HEK293T (cell line): ENCODE measurements around the gene DCUN1D3.
"Not testable (repeated sequence)": the region's sequence is repeated elsewhere in the genome, so short reads cannot be mapped to it uniquely, and the experiment has no call there.

Source experiments
- CTCF ChIA-PET: fragments of 350-600 bp; formaldehyde crosslinking; extraction: SDS; loops from one replicate; lab custom pipeline; 2021; ENCODE audit warnings: antibody characterized with exemption, inconsistent platforms; lab: Yijun Ruan, JAX
- POLR2A ChIA-PET: fragments of 350-600 bp; formaldehyde crosslinking; extraction: SDS; loops from one replicate; lab custom pipeline; 2020; ENCODE audit warnings: antibody characterized with exemption, inconsistent platforms; lab: Yijun Ruan, JAX
- DNase-seq: peaks from one replicate; pipeline ENCODE4 v3.0.0; 2012; ENCODE audit warnings: mixed read lengths; ENCODE audit errors: extremely low spot score
- ARNT ChIP-seq: fragments of 450-650 bp; IDR thresholded peaks from 2 replicates; pipeline ENCODE4 v1.6.1; 2017; ENCODE audit warnings: mild to moderate bottlenecking
- BHLHE40 ChIP-seq: fragments of 450-650 bp; IDR thresholded peaks from 2 replicates; pipeline ENCODE4 v1.6.1; 2016; ENCODE audit warnings: mild to moderate bottlenecking, moderate library complexity, borderline replicate concordance
- CTBP1 ChIP-seq: fragments of 450-650 bp; IDR thresholded peaks from 2 replicates; pipeline ENCODE4 v1.6.1; 2016; ENCODE audit warnings: borderline replicate concordance
- ELF4 ChIP-seq: fragments of 450-650 bp; IDR thresholded peaks from 2 replicates; pipeline ENCODE4 v1.6.1; 2017; ENCODE audit warnings: antibody characterized with exemption
- FOXA1 ChIP-seq: fragments of 450-650 bp; IDR thresholded peaks from 2 replicates; pipeline ENCODE4 v1.6.1; 2016; ENCODE audit warnings: mild to moderate bottlenecking
- FOXK2 ChIP-seq: fragments of 450-650 bp; IDR thresholded peaks from 2 replicates; pipeline ENCODE4 v1.6.1; 2016; ENCODE audit warnings: mild to moderate bottlenecking
- FOXM1 ChIP-seq: fragments of 450-650 bp; IDR thresholded peaks from 2 replicates; pipeline ENCODE4 v1.6.1; 2017; ENCODE audit warnings: mild to moderate bottlenecking, borderline replicate concordance
- HDGF ChIP-seq: fragments of 450-650 bp; IDR thresholded peaks from 2 replicates; pipeline ENCODE4 v1.6.1; 2017; ENCODE audit warnings: antibody characterized with exemption, borderline replicate concordance
- L3MBTL2 ChIP-seq: fragments of 450-650 bp; conservative IDR thresholded peaks from 2 replicates; pipeline ENCODE4 v1.6.1; 2016; ENCODE audit warnings: mild to moderate bottlenecking
- LEF1 ChIP-seq: fragments of 450-650 bp; IDR thresholded peaks from 2 replicates; pipeline ENCODE4 v1.6.1; 2017; ENCODE audit warnings: mild to moderate bottlenecking, borderline replicate concordance
- NFRKB ChIP-seq: fragments of 450-650 bp; IDR thresholded peaks from 2 replicates; pipeline ENCODE4 v1.6.1; 2016; ENCODE audit warnings: mild to moderate bottlenecking, moderate library complexity
- SP1 ChIP-seq: fragments of 450-650 bp; IDR thresholded peaks from 2 replicates; pipeline ENCODE4 v1.6.1; 2017
- SUZ12 ChIP-seq: fragments of 450-650 bp; IDR thresholded peaks from 2 replicates; pipeline ENCODE4 v1.6.1; 2016; ENCODE audit warnings: mild to moderate bottlenecking
- TARDBP ChIP-seq: fragments of 450-650 bp; IDR thresholded peaks from 2 replicates; pipeline ENCODE4 v1.6.1; 2016
- ZNF384 ChIP-seq: fragments of 450-650 bp; IDR thresholded peaks from 2 replicates; pipeline ENCODE4 v1.6.1; 2016
- TF ChIP-seq, protein P1 (sequence below): fragments of 450-650 bp; IDR thresholded peaks from 2 replicates; pipeline ENCODE4 v1.6.1; 2016

DCUN1D3 gene

GRCh38 chr16:20933589-20933988 is 33.4 kb upstream of the DCUN1D3 start:
- CTCF ChIA-PET = interaction anchor here (0.6 kb wide), 1 partner anchor 166 kb away, joined by 4 read pairs; no protein-coding TSS in a partner anchor
- no peak for TF ChIP-seq L3MBTL2
- DNase-seq = no peak
- POLR2A ChIA-PET = no interaction called here

- no peak for TF ChIP-seq ZNF384
- no peak for TF ChIP-seq FOXA1
- TF ChIP-seq LEF1 = no peak
- no peak for TF ChIP-seq ARNT
- no peak for TF ChIP-seq FOXM1
- TF ChIP-seq SP1 = no peak
- TF ChIP-seq L3MBTL2 = no peak
- no peak for TF ChIP-seq BHLHE40
- TF ChIP-seq FOXK2 = no peak
- TF ChIP-seq HDGF = no peak
- TF ChIP-seq NFRKB = no peak
- no peak for TF ChIP-seq SUZ12
- no peak for TF ChIP-seq CTBP1
- TF ChIP-seq ELF4 = no peak
- TF ChIP-seq, protein P1, sequence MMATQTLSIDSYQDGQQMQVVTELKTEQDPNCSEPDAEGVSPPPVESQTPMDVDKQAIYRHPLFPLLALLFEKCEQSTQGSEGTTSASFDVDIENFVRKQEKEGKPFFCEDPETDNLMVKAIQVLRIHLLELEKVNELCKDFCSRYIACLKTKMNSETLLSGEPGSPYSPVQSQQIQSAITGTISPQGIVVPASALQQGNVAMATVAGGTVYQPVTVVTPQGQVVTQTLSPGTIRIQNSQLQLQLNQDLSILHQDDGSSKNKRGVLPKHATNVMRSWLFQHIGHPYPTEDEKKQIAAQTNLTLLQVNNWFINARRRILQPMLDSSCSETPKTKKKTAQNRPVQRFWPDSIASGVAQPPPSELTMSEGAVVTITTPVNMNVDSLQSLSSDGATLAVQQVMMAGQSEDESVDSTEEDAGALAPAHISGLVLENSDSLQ = no peak
- no peak for TF ChIP-seq TARDBP
- ChIA-PET POLR2A (no interaction called here), CTCF (no interaction called here)
- no peak for DNase-seq
These were observed 31.0 kb upstream of the DCUN1D3 start for GRCh38 chr16:20931066-20931600.

DNA sequence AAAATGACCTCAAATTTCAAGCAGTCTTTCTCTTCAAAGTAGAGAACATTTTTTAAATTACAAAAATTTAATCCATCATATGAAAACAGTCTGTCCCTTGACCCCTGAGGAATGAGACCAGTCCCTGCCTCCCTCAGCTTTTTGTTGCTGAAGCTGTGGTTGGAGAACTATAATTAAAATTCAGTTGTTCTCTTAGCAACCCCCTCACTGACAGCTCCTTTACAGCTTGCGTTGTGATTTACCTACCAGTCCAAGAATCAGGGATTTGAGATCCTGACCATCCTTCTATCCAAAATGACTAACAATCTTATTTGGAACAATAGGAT is 30.2 kb upstream of the DCUN1D3 start:
- ChIA-PET CTCF (no interaction called here), POLR2A (interaction anchor here (0.7 kb wide), 2 partner anchors 21 to 37 kb away, joined by 3 to 4 read pairs; no protein-coding TSS in a partner anchor)
- no peak for TF ChIP-seq ELF4
- TF ChIP-seq FOXM1 = no peak
- no peak for TF ChIP-seq BHLHE40
- TF ChIP-seq NFRKB = no peak
- no peak for TF ChIP-seq HDGF
- TF ChIP-seq LEF1 = no peak
- no peak for TF ChIP-seq TARDBP
- TF ChIP-seq L3MBTL2 = no peak
- no peak for TF ChIP-seq SP1
- TF ChIP-seq FOXK2 = no peak
- no peak for TF ChIP-seq ZNF384
- TF ChIP-seq, protein P1 = no peak
- TF ChIP-seq SUZ12 = no peak
- no peak for DNase-seq

GRCh38 chr16:20929676-20930364 is 29.7 kb upstream of the DCUN1D3 start:
- DNase-seq = not testable (repeated sequence)
- ChIA-PET CTCF (interaction anchor here (0.6 kb wide), 1 partner anchor 82 kb away, joined by 9 read pairs; no protein-coding TSS in a partner anchor), POLR2A (interaction anchor here (0.7 kb wide), 2 partner anchors 21 to 37 kb away, joined by 3 to 4 read pairs; no protein-coding TSS in a partner anchor)

DNA sequence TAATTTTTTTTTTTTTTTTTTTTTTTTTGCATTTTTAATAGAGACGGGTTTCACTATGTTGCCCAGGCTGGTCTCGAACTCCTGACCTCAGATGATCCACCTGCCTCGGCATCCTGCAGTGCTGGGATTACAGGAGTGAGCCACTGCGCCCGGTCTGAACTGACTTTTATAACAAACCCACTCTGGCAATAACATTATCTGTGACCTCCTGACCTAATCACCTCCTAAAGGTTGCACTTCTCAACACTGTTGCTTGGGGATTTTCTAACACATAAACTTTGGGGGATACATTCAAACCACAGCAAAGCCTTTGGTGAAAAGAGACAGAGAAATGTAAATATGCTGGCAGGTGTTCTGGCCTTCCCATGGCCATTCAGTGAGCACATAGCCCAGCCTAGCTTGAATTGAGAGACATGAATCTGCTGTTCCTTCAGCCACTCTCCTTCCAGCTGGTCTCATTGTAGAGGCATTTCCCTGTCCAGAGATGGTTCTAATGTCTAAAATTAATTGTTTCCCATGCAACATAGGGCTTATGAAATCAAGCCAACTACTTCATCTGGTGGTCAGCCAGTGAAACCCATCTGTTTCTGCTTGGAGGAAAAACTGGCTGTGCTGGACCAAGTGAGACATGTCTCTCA is 28.7 kb upstream of the DCUN1D3 start:
- CTCF ChIA-PET = interaction anchor here (0.6 kb wide), 1 partner anchor 81 kb away, joined by 9 read pairs; no protein-coding TSS in a partner anchor
- DNase-seq = no peak
- POLR2A ChIA-PET = no interaction called here
- TF ChIP-seq CTBP1 (no peak), HDGF (no peak), ELF4 (no peak), ARNT (no peak), L3MBTL2 (no peak), LEF1 (no peak), FOXK2 (no peak), ZNF384 (no peak), SP1 (no peak), FOXA1 (no peak), BHLHE40 (no peak), TARDBP (no peak), SUZ12 (no peak), FOXM1 (no peak), NFRKB (no peak)
- TF ChIP-seq, protein P1 = no peak

GRCh38 chr16:20925751-20926150 is 25.6 kb upstream of the DCUN1D3 start:
- DNase-seq = no peak
- CTCF ChIA-PET = no interaction called here
- no peak for TF ChIP-seq BHLHE40
- POLR2A ChIA-PET = no interaction called here
